Body of pancreas (tissue), 4 donors: Measurements from ENCODE around the gene ANO4. TPM values are rescaled to one million over a fixed set of nuclear protein-coding genes. Genes with fewer than 3 reads are reported as not detected.

Source experiments
- ATAC-seq: fragments of 150-250 bp; one replicate; pipeline ENCODE4 v1.9.1; 2016
- DNase-seq, 4 donors: peaks; one replicate each; pipeline ENCODE4 v3.0.0-alpha.2; 2019
- H3K27ac ChIP-seq, 4 donors: fragments of 200-600 bp; sonication (generic); 1 replicate in 3 of 4; 2 replicates in 1 of 4; pipeline versions ENCODE4 v1.5.1 to v1.6.1; 2016 to 2019; ENCODE audit warnings: mild to moderate bottlenecking in 1 of 4, mixed read lengths in 1 of 4, moderate library complexity in 1 of 4
- H3K27me3 ChIP-seq, 2 donors: fragments of 200-600 bp; sonication (generic); one replicate each; pipeline ENCODE4 v1.6.0; 2016; ENCODE audit warnings: mild to moderate bottlenecking in 1 of 2
- H3K36me3 ChIP-seq, 2 donors: fragments of 200-600 bp; sonication (generic); replicated peaks in 1 of 2; 2 replicates each; pipeline ENCODE4 v1.5.1; 2016; ENCODE audit warnings: low read depth in 2 of 2; ENCODE audit not compliant: insufficient read depth in 1 of 2
- H3K4me1 ChIP-seq: fragments of 200-600 bp; sonication (generic); one replicate; pipeline ENCODE4 v1.6.0; 2016
- H3K4me3 ChIP-seq, 2 donors: fragments of 200-600 bp; sonication (generic); 1 replicate in 1 of 2; 2 replicates in 1 of 2; pipeline ENCODE4 v1.5.1; 2016 to 2019
- H3K9me3 ChIP-seq, 3 donors: fragments of 200-600 bp; sonication (generic); 1 replicate in 2 of 3; 2 replicates in 1 of 3; pipeline ENCODE4 v1.5.1; 2016
- CTCF ChIP-seq, 7 experiments: fragments of 450-650 bp in 4 of 7; fragments of 200-600 bp in 3 of 7; sonication (generic) in 3 of 7; IDR thresholded peaks; one replicate each; pipeline ENCODE4 v1.5.1; 2016 to 2019; ENCODE audit warnings: antibody characterized with exemption in 7 of 7
- POLR2A ChIP-seq, 3 donors: fragments of 450-650 bp; IDR thresholded peaks; one replicate each; pipeline ENCODE4 v1.6.1; 2016; ENCODE audit warnings: antibody characterized with exemption in 3 of 3, mild to moderate bottlenecking in 2 of 3
- WGBS, 2 donors: methylation state at CpG; one replicate each; pipeline ENCODE4 v1.1.5; 2017; 5-methylcytosine and 5-hydroxymethylcytosine counted together
- intact Hi-C: fragments of 100-400 bp; cut with DNase I; formaldehyde crosslinking; loops from one replicate; pipeline ENCODE4 v1.15.1; 2023
- total RNA-seq, 2 donors: library from RNA; depleted of rRNA; stranded (reverse); fragments of >200 nt; gene quantifications; one replicate each; pipeline ENCODE4 v1.1.0, GENCODE V29; 2016

The ANO4 gene
- total RNA-seq, 2 donors from 2014 or later = 1.6 TPM; not detected in 1

GRCh38 chr12:101076921-101077320, 282.3 kb downstream of the ANO4 start:
- DNase-seq = no peak
- intact Hi-C loops = no loop called here
- Histone ChIP-seq H3K9me3 (no peaks in the 10 kb centered on the region), H3K36me3 (no peaks in the 10 kb centered on the region), H3K4me3 (no peak overlapping the region), H3K27ac (no peak overlapping the region), H3K4me1 (no peaks in the 10 kb centered on the region), H3K27me3 (no peaks in the 10 kb centered on the region)
- TF ChIP-seq POLR2A (IDR thresholded peaks at IDR 0.05) (no peak), CTCF (IDR thresholded peaks at IDR 0.05) (no peak)
- no peak for ATAC-seq
- WGBS, 2 donors = 45 to 59% methylated on average over 4 of the region's 4 CpGs

GRCh38 chr12:101077791-101078528, 283.4 kb downstream of the ANO4 start:
- Histone ChIP-seq H3K4me3 (no peak overlapping the region), H3K27ac (no peak overlapping the region), H3K36me3 (no peaks in the 10 kb centered on the region), H3K27me3 (no peaks in the 10 kb centered on the region), H3K9me3 (no peaks in the 10 kb centered on the region), H3K4me1 (no peaks in the 10 kb centered on the region)
- no peak for DNase-seq
- ATAC-seq = no peak
- TF ChIP-seq POLR2A (IDR thresholded peaks at IDR 0.05) (no peak), CTCF (IDR thresholded peaks at IDR 0.05) (no peak)
- 46 to 53% methylated on average over 3 of the region's 3 CpGs for WGBS, 2 donors
- intact Hi-C loops = no loop called here

GRCh38 chr12:101078536-101079285, 284.1 kb downstream of the ANO4 start:
- DNase-seq (no peak), ATAC-seq (no peak)
- Histone ChIP-seq H3K9me3 (no peaks in the 10 kb centered on the region), H3K4me3 (no peak overlapping the region), H3K27me3 (no peaks in the 10 kb centered on the region), H3K36me3 (no peaks in the 10 kb centered on the region), H3K4me1 (no peaks in the 10 kb centered on the region), H3K27ac (no peak overlapping the region)
- WGBS, 2 donors = 76 to 83% methylated on average over 6 of the region's 6 CpGs
- intact Hi-C loops = no loop called here
- TF ChIP-seq POLR2A (IDR thresholded peaks at IDR 0.05) = no peak
- no peak for TF ChIP-seq CTCF (IDR thresholded peaks at IDR 0.05)

GRCh38 chr12:101082706-101083105, 288.1 kb downstream of the ANO4 start:
- intact Hi-C loops = no loop called here
- 87 to 93% methylated on average over 3 of the region's 3 CpGs for WGBS, 2 donors
- Histone ChIP-seq H3K27ac (no peak overlapping the region), H3K36me3 (no peaks in the 10 kb centered on the region), H3K4me1 (no peaks in the 10 kb centered on the region), H3K4me3 (no peak overlapping the region), H3K9me3 (no peaks in the 10 kb centered on the region), H3K27me3 (no peaks in the 10 kb centered on the region)
- no peak for TF ChIP-seq CTCF (IDR thresholded peaks at IDR 0.05)
- no peak for TF ChIP-seq POLR2A (IDR thresholded peaks at IDR 0.05)
- DNase-seq (no peak), ATAC-seq (no peak)
